A673 (cell line): ENCODE results near the gene GZMM. TPM values are rescaled to one million over a fixed set of nuclear protein-coding genes. Genes with fewer than 3 reads are reported as not detected.

Experiments
- BruUV-seq: library from RNA; stranded (reverse); fragments of 400-500 nt; replicated peaks from 2 replicates; lab custom pipeline; 2021; lab: Mats Ljungman, UMichigan
- CTCF ChIA-PET: fragments of 300-600 bp; sonication (Branson Sonifier 250); formaldehyde crosslinking; loops from one replicate; lab custom pipeline; 2022; ENCODE audit warnings: antibody characterized with exemption; lab: Charles Lee
- POLR2A ChIA-PET: fragments of 300-600 bp; sonication (Branson Sonifier 250); formaldehyde crosslinking; loops from one replicate; lab custom pipeline; 2022; ENCODE audit warnings: antibody characterized with exemption; ENCODE audit not compliant: low non-redundant PET; lab: Charles Lee
- DNase-seq: peaks from one replicate; pipeline ENCODE4 v3.0.0-alpha.2; 2015; ENCODE audit warnings: low spot score
- H3K27ac ChIP-seq: fragments of 200-600 bp; sonication (generic); 2 replicates; pipeline ENCODE4 v1.5.1; 2016; ENCODE audit warnings: mixed run types, low read depth, mild to moderate bottlenecking, mixed read lengths, antibody characterized with exemption, low read length; ENCODE audit not compliant: poor library complexity, severe bottlenecking
- H3K27me3 ChIP-seq: fragments of 200-600 bp; sonication (generic); replicated peaks from 2 replicates; pipeline ENCODE4 v1.6.1; 2017; ENCODE audit warnings: mixed run types, low read depth, mild to moderate bottlenecking, mixed read lengths, antibody characterized with exemption, low read length; ENCODE audit not compliant: insufficient read depth, poor library complexity
- H3K36me3 ChIP-seq: fragments of 200-600 bp; sonication (generic); 2 replicates; pipeline ENCODE4 v1.6.1; 2016; ENCODE audit warnings: mixed run types, mild to moderate bottlenecking, mixed read lengths, antibody characterized with exemption, low read length; ENCODE audit not compliant: insufficient read depth, poor library complexity, severe bottlenecking
- H3K4me1 ChIP-seq: fragments of 200-600 bp; sonication (generic); 2 replicates; pipeline ENCODE4 v1.6.1; 2017; ENCODE audit warnings: mixed run types, mild to moderate bottlenecking, mixed read lengths, antibody characterized with exemption, low read length; ENCODE audit not compliant: insufficient read depth, poor library complexity, severe bottlenecking
- H3K4me3 ChIP-seq: fragments of 200-600 bp; sonication (generic); 2 replicates; pipeline ENCODE4 v1.5.1; 2016; ENCODE audit warnings: low read depth, mixed run types, mild to moderate bottlenecking, mixed read lengths, low read length; ENCODE audit not compliant: poor library complexity, severe bottlenecking
- H3K9me3 ChIP-seq: fragments of 200-600 bp; sonication (generic); 2 replicates; pipeline ENCODE4 v1.6.1; 2016; ENCODE audit warnings: mixed run types, low read depth, mild to moderate bottlenecking, mixed read lengths, antibody characterized with exemption, low read length; ENCODE audit not compliant: poor library complexity, severe bottlenecking
- CTCF ChIP-seq: fragments of 300-800, 200-600 bp; sonication (generic); conservative IDR thresholded peaks from 2 replicates; pipeline ENCODE4 v1.5.1; 2017; ENCODE audit warnings: low read depth, mild to moderate bottlenecking, antibody characterized with exemption, low read length, moderate library complexity, mixed read lengths
- EZH2 ChIP-seq: fragments of 200-600 bp; sonication (generic); IDR thresholded peaks from 2 replicates; pipeline ENCODE4 v1.6.1; 2017; ENCODE audit warnings: borderline replicate concordance, low read depth, mild to moderate bottlenecking, mixed read lengths, antibody characterized with exemption, low read length; ENCODE audit not compliant: poor library complexity, severe bottlenecking
- intact Hi-C: fragments of 100-400 bp; cut with micrococcal nuclease; formaldehyde crosslinking; loops from one replicate; pipeline ENCODE4 v1.10.0; 2022; ENCODE audit not compliant: unreplicated experiment
- total RNA-seq: library from RNA; stranded (reverse); gene quantifications from 2 replicates; pipeline ENCODE4 v1.2.3, GENCODE V29; 2021

Gene GZMM
- total RNA-seq, 1 experiment from 2014 or later, result 2.5 TPM

- ChIA-PET CTCF (no interaction called here), POLR2A (no interaction called here)
- TF ChIP-seq CTCF, result no peak
- TF ChIP-seq EZH2, result no peak
- no TSS peak for BruUV-seq
- DNase-seq, result no peak
- Histone ChIP-seq H3K27ac (no peak overlapping the region), H3K4me3 (peak overlapping the region; percentile 50), H3K36me3 (no peaks in the 10 kb centered on the region), H3K4me1 (peaks cover 23% of the 10 kb centered on the region), H3K9me3 (no peaks in the 10 kb centered on the region), H3K27me3 (no peaks in the 10 kb centered on the region)
- intact Hi-C loops, result no loop called here
Measured at GRCh38 chr19:590750-591098, 46.9 kb downstream of the GZMM start.

- no peak overlapping the region for H3K27ac ChIP-seq
- peak overlapping the region; percentile 50 for H3K4me3 ChIP-seq
- BruUV-seq, result no TSS peak
- POLR2A ChIA-PET, result no interaction called here
- CTCF ChIA-PET, result no interaction called here
- H3K4me1 ChIP-seq, result peaks cover 23% of the 10 kb centered on the region
- TF ChIP-seq CTCF (no peak), EZH2 (no peak)
- H3K9me3 ChIP-seq, result no peaks in the 10 kb centered on the region
- H3K27me3 ChIP-seq, result no peaks in the 10 kb centered on the region
- H3K36me3 ChIP-seq, result no peaks in the 10 kb centered on the region
- intact Hi-C loops, result no loop called here
- DNase-seq, result no peak
Measured at GRCh38 chr19:591099-591958, 47.5 kb downstream of the GZMM start.

- DNase-seq, result no peak
- no TSS peak for BruUV-seq
- ChIA-PET POLR2A (no interaction called here), CTCF (no interaction called here)
- Histone ChIP-seq H3K4me3 (no peak overlapping the region), H3K4me1 (peaks cover 23% of the 10 kb centered on the region), H3K9me3 (no peaks in the 10 kb centered on the region), H3K36me3 (no peaks in the 10 kb centered on the region), H3K27me3 (no peaks in the 10 kb centered on the region), H3K27ac (no peak overlapping the region)
- no peak for TF ChIP-seq CTCF
- TF ChIP-seq EZH2, result no peak
- intact Hi-C loops, result no loop called here
Measured at GRCh38 chr19:592101-592500, 48.2 kb downstream of the GZMM start.
